ENCODE results near the gene UGT1A5.

Gene UGT1A5

DNA sequence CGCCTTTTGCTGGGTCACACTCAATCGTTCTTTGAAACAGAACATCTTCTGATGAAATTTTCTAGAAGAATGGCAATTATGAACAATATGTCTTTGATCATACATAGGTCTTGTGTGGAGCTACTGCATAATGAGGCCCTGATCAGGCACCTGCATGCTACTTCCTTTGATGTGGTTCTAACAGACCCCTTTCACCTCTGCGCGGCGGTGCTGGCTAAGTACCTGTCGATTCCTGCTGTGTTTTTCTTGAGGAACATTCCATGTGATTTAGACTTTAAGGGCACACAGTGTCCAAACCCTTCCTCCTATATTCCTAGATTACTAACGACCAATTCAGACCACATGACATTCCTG is 532 bp downstream of the UGT1A5 start:
- H3K4me3 ChIP-seq (ENCODE audit: low read depth, low read length): no peak overlapping the region
- TF ChIP-seq KLF16 (tag by site-specific recombination; IDR thresholded peaks at IDR 0.05) (no peak), TCF7L2 (IDR thresholded peaks at IDR 0.05; ENCODE audit: borderline replicate concordance, low read depth, low read length) (no peak), IKZF3 (tag by site-specific recombination; IDR thresholded peaks at IDR 0.05) (no peak), ZNF843 (tag by site-specific recombination; IDR thresholded peaks at IDR 0.05) (no peak), ZNF792 (tag by site-specific recombination; IDR thresholded peaks at IDR 0.05) (no peak), KLF7 (tag by site-specific recombination; IDR thresholded peaks at IDR 0.05; ENCODE audit: borderline replicate concordance) (no peak), ZNF791 (tag by site-specific recombination; IDR thresholded peaks at IDR 0.05) (no peak), ZNF677 (tag by site-specific recombination; IDR thresholded peaks at IDR 0.05) (no peak), OSR2 (tag by site-specific recombination; IDR thresholded peaks at IDR 0.05) (no peak), ZFP69B (tag by site-specific recombination; IDR thresholded peaks at IDR 0.05) (no peak)
- TF ChIP-seq, protein P1, sequence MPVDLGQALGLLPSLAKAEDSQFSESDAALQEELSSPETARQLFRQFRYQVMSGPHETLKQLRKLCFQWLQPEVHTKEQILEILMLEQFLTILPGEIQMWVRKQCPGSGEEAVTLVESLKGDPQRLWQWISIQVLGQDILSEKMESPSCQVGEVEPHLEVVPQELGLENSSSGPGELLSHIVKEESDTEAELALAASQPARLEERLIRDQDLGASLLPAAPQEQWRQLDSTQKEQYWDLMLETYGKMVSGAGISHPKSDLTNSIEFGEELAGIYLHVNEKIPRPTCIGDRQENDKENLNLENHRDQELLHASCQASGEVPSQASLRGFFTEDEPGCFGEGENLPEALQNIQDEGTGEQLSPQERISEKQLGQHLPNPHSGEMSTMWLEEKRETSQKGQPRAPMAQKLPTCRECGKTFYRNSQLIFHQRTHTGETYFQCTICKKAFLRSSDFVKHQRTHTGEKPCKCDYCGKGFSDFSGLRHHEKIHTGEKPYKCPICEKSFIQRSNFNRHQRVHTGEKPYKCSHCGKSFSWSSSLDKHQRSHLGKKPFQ (tag by site-specific recombination; IDR thresholded peaks at IDR 0.05): no peak
- TF ChIP-seq, protein P2, sequence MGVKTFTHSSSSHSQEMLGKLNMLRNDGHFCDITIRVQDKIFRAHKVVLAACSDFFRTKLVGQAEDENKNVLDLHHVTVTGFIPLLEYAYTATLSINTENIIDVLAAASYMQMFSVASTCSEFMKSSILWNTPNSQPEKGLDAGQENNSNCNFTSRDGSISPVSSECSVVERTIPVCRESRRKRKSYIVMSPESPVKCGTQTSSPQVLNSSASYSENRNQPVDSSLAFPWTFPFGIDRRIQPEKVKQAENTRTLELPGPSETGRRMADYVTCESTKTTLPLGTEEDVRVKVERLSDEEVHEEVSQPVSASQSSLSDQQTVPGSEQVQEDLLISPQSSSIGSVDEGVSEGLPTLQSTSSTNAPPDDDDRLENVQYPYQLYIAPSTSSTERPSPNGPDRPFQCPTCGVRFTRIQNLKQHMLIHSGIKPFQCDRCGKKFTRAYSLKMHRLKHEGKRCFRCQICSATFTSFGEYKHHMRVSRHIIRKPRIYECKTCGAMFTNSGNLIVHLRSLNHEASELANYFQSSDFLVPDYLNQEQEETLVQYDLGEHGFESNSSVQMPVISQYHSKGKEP (tag by site-specific recombination; IDR thresholded peaks at IDR 0.05): no peak
- no peaks in the 10 kb centered on the region for H3K36me3 ChIP-seq (ENCODE audit: control insufficient read depth in 2 of 2, insufficient read depth in 1 of 2, low read length in 2 of 2)
- H3K9me3 ChIP-seq (ENCODE audit: control insufficient read depth, insufficient read depth, low read depth, low read length): no peaks in the 10 kb centered on the region
- H3K27ac ChIP-seq (ENCODE audit: extremely low read depth, low read depth, low read length): no peak overlapping the region
- POLR2A ChIA-PET: no interaction called here
- no peaks in the 10 kb centered on the region for H3K4me1 ChIP-seq (ENCODE audit: control insufficient read depth, insufficient read depth, low read length)
- CTCF ChIA-PET: interaction anchor here (1.7 to 2.8 kb wide), 2 partner anchors 264 to 270 kb away, joined by 4 to 11 read pairs; no protein-coding TSS in a partner anchor

DNA sequence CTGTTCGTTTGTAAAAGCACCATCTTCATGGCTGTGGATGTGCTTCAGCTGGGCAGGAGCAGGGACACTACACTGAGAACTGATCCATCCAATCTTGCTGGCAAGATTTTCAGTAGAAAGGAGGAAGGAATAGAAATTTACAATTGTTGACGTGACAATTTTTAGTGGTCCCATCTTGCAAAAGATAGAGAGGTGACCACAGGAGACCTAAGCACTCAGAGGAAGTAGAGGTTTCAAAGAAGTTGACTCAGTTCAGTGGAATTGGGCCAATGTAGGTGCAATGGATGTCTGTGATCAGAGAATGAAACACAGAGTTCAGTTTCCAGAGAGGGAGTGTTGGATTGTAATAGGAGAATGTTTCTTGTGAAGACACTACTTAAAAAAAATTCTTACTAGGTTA is 1.4 kb downstream of the UGT1A5 start:
- TF ChIP-seq ZNF292 (tag by site-specific recombination; IDR thresholded peaks at IDR 0.05; ENCODE audit: borderline replicate concordance, low read depth): no peak
- no peak for TF ChIP-seq ZBTB1 (tag by site-specific recombination; IDR thresholded peaks at IDR 0.05)
- TF ChIP-seq RBAK (tag by site-specific recombination; IDR thresholded peaks at IDR 0.05): no peak
- TF ChIP-seq ZNF394 (tag by site-specific recombination; IDR thresholded peaks at IDR 0.05; ENCODE audit: borderline replicate concordance): no peak
- TF ChIP-seq ZNF169 (tag by site-specific recombination; IDR thresholded peaks at IDR 0.05): no peak
- TF ChIP-seq ZNF600 (tag by site-specific recombination; IDR thresholded peaks at IDR 0.05): no peak
- POLR2A ChIA-PET: no interaction called here
- no peaks in the 10 kb centered on the region for H3K4me1 ChIP-seq (ENCODE audit: control insufficient read depth, insufficient read depth, low read length)
- H3K9me3 ChIP-seq (ENCODE audit: control insufficient read depth, insufficient read depth, low read depth, low read length): no peaks in the 10 kb centered on the region
- no peak overlapping the region for H3K4me3 ChIP-seq (ENCODE audit: low read depth, low read length)
- no peaks in the 10 kb centered on the region for H3K36me3 ChIP-seq (ENCODE audit: control insufficient read depth in 2 of 2, insufficient read depth in 1 of 2, low read length in 2 of 2)
- H3K27ac ChIP-seq (ENCODE audit: extremely low read depth, low read depth, low read length): no peak overlapping the region
- CTCF ChIA-PET: no interaction called here

DNA sequence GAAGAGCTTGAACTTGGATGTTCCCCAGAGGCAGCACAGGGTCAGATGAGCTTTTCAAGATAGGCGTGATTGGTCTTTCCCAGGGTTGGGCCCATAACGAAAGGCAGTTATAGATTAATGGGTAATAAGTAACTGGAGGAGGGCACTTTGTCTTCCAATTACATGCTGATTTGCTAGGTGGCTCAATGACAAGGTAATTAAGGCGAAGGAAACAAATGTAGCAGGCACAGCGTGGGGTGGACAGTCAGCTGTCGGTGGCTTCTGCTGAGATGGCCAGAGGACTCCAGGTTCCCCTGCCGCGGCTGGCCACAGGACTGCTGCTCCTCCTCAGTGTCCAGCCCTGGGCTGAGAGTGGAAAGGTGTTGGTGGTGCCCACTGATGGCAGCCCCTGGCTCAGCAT is 5.8 kb downstream of the UGT1A5 start, which contains the start of gene UGT1A4:
TSS of gene UGT1A4 (plus strand) at position 185 of the 400 bp plus-strand sequence. CDS start at position 270, 85 bp downstream.
- H3K4me3 ChIP-seq (ENCODE audit: low read depth, low read length): no peak within 1 kb of the TSS
- ChIA-PET CTCF (no interaction called here), POLR2A (no interaction called here)
- no peaks in the 10 kb centered on the region for H3K4me1 ChIP-seq (ENCODE audit: control insufficient read depth, insufficient read depth, low read length)
- no peak within 1 kb of the TSS for H3K27ac ChIP-seq (ENCODE audit: extremely low read depth, low read depth, low read length)
- H3K36me3 ChIP-seq (ENCODE audit: control insufficient read depth in 2 of 2, insufficient read depth in 1 of 2, low read length in 2 of 2): no peaks in the 10 kb centered on the region
- no peaks in the 10 kb centered on the region for H3K9me3 ChIP-seq (ENCODE audit: control insufficient read depth, insufficient read depth, low read depth, low read length)
- TF ChIP-seq ZNF701 (tag by site-specific recombination; IDR thresholded peaks at IDR 0.05) (no peak), ZNF335 (tag by site-specific recombination; conservative IDR thresholded peaks at IDR 0.05) (no peak), GLI2 (tag by site-specific recombination; IDR thresholded peaks at IDR 0.05; ENCODE audit: borderline replicate concordance, low read depth) (no peak), ZNF623 (tag by site-specific recombination; IDR thresholded peaks at IDR 0.05) (no peak), GLI4 (tag by site-specific recombination; IDR thresholded peaks at IDR 0.05) (no peak), ZNF138 (tag by site-specific recombination; IDR thresholded peaks at IDR 0.05; ENCODE audit: borderline replicate concordance) (no peak), ZNF19 (tag by site-specific recombination; IDR thresholded peaks at IDR 0.05; ENCODE audit: low read depth) (no peak)
- TF ChIP-seq, protein P3, sequence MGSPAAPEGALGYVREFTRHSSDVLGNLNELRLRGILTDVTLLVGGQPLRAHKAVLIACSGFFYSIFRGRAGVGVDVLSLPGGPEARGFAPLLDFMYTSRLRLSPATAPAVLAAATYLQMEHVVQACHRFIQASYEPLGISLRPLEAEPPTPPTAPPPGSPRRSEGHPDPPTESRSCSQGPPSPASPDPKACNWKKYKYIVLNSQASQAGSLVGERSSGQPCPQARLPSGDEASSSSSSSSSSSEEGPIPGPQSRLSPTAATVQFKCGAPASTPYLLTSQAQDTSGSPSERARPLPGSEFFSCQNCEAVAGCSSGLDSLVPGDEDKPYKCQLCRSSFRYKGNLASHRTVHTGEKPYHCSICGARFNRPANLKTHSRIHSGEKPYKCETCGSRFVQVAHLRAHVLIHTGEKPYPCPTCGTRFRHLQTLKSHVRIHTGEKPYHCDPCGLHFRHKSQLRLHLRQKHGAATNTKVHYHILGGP (tag by site-specific recombination; IDR thresholded peaks at IDR 0.05): no peak
- TF ChIP-seq, protein P4, sequence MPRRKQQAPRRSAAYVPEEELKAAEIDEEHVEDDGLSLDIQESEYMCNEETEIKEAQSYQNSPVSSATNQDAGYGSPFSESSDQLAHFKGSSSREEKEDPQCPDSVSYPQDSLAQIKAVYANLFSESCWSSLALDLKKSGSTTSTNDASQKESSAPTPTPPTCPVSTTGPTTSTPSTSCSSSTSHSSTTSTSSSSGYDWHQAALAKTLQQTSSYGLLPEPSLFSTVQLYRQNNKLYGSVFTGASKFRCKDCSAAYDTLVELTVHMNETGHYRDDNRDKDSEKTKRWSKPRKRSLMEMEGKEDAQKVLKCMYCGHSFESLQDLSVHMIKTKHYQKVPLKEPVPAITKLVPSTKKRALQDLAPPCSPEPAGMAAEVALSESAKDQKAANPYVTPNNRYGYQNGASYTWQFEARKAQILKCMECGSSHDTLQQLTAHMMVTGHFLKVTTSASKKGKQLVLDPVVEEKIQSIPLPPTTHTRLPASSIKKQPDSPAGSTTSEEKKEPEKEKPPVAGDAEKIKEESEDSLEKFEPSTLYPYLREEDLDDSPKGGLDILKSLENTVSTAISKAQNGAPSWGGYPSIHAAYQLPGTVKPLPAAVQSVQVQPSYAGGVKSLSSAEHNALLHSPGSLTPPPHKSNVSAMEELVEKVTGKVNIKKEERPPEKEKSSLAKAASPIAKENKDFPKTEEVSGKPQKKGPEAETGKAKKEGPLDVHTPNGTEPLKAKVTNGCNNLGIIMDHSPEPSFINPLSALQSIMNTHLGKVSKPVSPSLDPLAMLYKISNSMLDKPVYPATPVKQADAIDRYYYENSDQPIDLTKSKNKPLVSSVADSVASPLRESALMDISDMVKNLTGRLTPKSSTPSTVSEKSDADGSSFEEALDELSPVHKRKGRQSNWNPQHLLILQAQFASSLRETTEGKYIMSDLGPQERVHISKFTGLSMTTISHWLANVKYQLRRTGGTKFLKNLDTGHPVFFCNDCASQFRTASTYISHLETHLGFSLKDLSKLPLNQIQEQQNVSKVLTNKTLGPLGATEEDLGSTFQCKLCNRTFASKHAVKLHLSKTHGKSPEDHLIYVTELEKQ (tag by site-specific recombination; IDR thresholded peaks at IDR 0.05; ENCODE audit: borderline replicate concordance): no peak

Data from HEK293 (cell line).